Germinal center (tissue), 1 donor: ENCODE measurements around the gene PAK2.
"Not testable (repeated sequence)": the region's sequence is repeated elsewhere in the genome, so short reads cannot be mapped to it uniquely, and the experiment has no call there.

Experiments used
- DNase-seq: peaks from one replicate; pipeline ENCODE4 v3.0.0; 2012; ENCODE audit warnings: mixed read lengths, low spot score

PAK2 gene

GRCh38 chr3:196736670-196737374 lies 2.8 kb upstream of the PAK2 start:
- DNase-seq, result no peak

- DNase-seq, result no peak
Observed at GRCh38 chr3:196737655-196738054, 2.0 kb upstream of the PAK2 start.

- DNase-seq, result peak; percentile 16
Observed at GRCh38 chr3:196740481-196741248, 1.0 kb downstream of the PAK2 start.

GRCh38 chr3:196741249-196741889 lies 1.7 kb downstream of the PAK2 start:
- DNase-seq, result no peak

GRCh38 chr3:196743569-196743968 lies 3.9 kb downstream of the PAK2 start:
- DNase-seq, result not testable (repeated sequence)

- peak; percentile 31 for DNase-seq
Observed at GRCh38 chr3:196749125-196749524, 9.5 kb downstream of the PAK2 start.

- DNase-seq, result no peak
Observed at GRCh38 chr3:196753201-196753600, 13.5 kb downstream of the PAK2 start.

GRCh38 chr3:196754091-196754981 lies 14.7 kb downstream of the PAK2 start:
- no peak for DNase-seq

- DNase-seq, result no peak
Observed at GRCh38 chr3:196756732-196757131, 17.1 kb downstream of the PAK2 start.

- no peak for DNase-seq
Observed at GRCh38 chr3:196757876-196758739, 18.5 kb downstream of the PAK2 start.

- no peak for DNase-seq
Observed at GRCh38 chr3:196763179-196763578, 23.5 kb downstream of the PAK2 start.

GRCh38 chr3:196765454-196765853 lies 25.8 kb downstream of the PAK2 start:
- DNase-seq, result no peak

- DNase-seq, result no peak
Observed at GRCh38 chr3:196771067-196771466, 31.4 kb downstream of the PAK2 start.

GRCh38 chr3:196772102-196772501 lies 32.4 kb downstream of the PAK2 start:
- peak; percentile 35 for DNase-seq

GRCh38 chr3:196772897-196773296 lies 33.2 kb downstream of the PAK2 start:
- no peak for DNase-seq

GRCh38 chr3:196774191-196774820 lies 34.6 kb downstream of the PAK2 start:
- DNase-seq, result no peak

GRCh38 chr3:196774848-196775422 lies 35.3 kb downstream of the PAK2 start:
- DNase-seq, result no peak

- no peak for DNase-seq
Observed at GRCh38 chr3:196775938-196776337, 36.3 kb downstream of the PAK2 start.

- no peak for DNase-seq
Observed at GRCh38 chr3:196777836-196778235, 38.2 kb downstream of the PAK2 start.

- DNase-seq, result no peak
Observed at GRCh38 chr3:196778755-196779154, 39.1 kb downstream of the PAK2 start.
